Caco-2 (cell line): ENCODE data around the gene TELO2. TPM values are rescaled to one million over a fixed set of nuclear protein-coding genes. Genes with fewer than 3 reads are reported as not detected.

Experiments used
- BruUV-seq: library from RNA; stranded (reverse); fragments of 400-500 nt; replicated peaks from 2 replicates; lab custom pipeline; 2021; lab: Mats Ljungman, UMichigan
- CTCF ChIA-PET: fragments of 300-600 bp; sonication (Branson Sonifier 250); formaldehyde crosslinking; loops from one replicate; lab custom pipeline; 2022; ENCODE audit warnings: antibody characterized with exemption; lab: Charles Lee
- POLR2A ChIA-PET: fragments of 300-600 bp; sonication (Branson Sonifier 250); formaldehyde crosslinking; loops from one replicate; lab custom pipeline; 2022; ENCODE audit warnings: antibody characterized with exemption; lab: Charles Lee
- DNase-seq, 2 experiments: peaks; one replicate each; pipeline versions ENCODE4 v3.0.0 to v3.0.0-alpha.2; 2020 to 2022
- H3K27me3 ChIP-seq: replicated peaks from 2 replicates; pipeline ENCODE4 v1.6.0; 2011; ENCODE audit warnings: low read length; ENCODE audit not compliant: control insufficient read depth, insufficient read depth
- H3K36me3 ChIP-seq: 2 replicates; pipeline ENCODE4 v1.5.1; 2011; ENCODE audit warnings: low read length; ENCODE audit not compliant: control insufficient read depth, insufficient read depth
- H3K4me1 ChIP-seq: fragments of 250-450 bp; sonication (Bioruptor Pico); 2 replicates; pipeline ENCODE4 v1.5.1; 2020; ENCODE audit warnings: mild to moderate bottlenecking
- H3K4me3 ChIP-seq: 2 replicates; pipeline ENCODE4 v1.5.1; 2011; ENCODE audit warnings: low read depth, mild to moderate bottlenecking, control low read depth, low read length
- H3K9me3 ChIP-seq: fragments of 250-450 bp; sonication (Bioruptor Pico); 2 replicates; pipeline ENCODE4 v1.5.1; 2020; ENCODE audit warnings: mild to moderate bottlenecking, moderate library complexity
- H3K27ac Mint-ChIP-seq: one replicate; pipeline ENCODE4 v1.8.0; 2022; ENCODE audit warnings: mixed read lengths; ENCODE audit not compliant: unreplicated experiment
- H3K27me3 Mint-ChIP-seq: one replicate; pipeline ENCODE4 v1.8.0; 2022; ENCODE audit warnings: mixed read lengths; ENCODE audit not compliant: insufficient read depth, unreplicated experiment
- H3K36me3 Mint-ChIP-seq: one replicate; pipeline ENCODE4 v1.8.0; 2022; ENCODE audit warnings: mild to moderate bottlenecking, mixed read lengths; ENCODE audit not compliant: insufficient read depth, unreplicated experiment
- H3K4me1 Mint-ChIP-seq: one replicate; pipeline ENCODE4 v1.8.0; 2022; ENCODE audit warnings: low read depth, mixed read lengths; ENCODE audit not compliant: unreplicated experiment
- H3K4me3 Mint-ChIP-seq: one replicate; pipeline ENCODE4 v1.8.0; 2022; ENCODE audit warnings: mild to moderate bottlenecking, moderate library complexity, mixed read lengths; ENCODE audit not compliant: unreplicated experiment
- H3K9me3 Mint-ChIP-seq: one replicate; pipeline ENCODE4 v1.8.0; 2022; ENCODE audit warnings: mixed read lengths; ENCODE audit not compliant: unreplicated experiment
- intact Hi-C: fragments of 100-400 bp; cut with micrococcal nuclease; formaldehyde crosslinking; loops from one replicate; pipeline ENCODE4 v1.10.0; 2022; ENCODE audit not compliant: unreplicated experiment
- total RNA-seq: library from RNA; stranded (reverse); gene quantifications from 2 replicates; pipeline ENCODE4 v1.2.3, GENCODE V29; 2022
- TF ChIP-seq, protein P1 (sequence below), 2 experiments: fragments of 200-600 bp in 1 of 2; IDR thresholded peaks; 1 replicate in 1 of 2; 2 replicates in 1 of 2; pipeline versions ENCODE4 v1.5.1 to v1.8.0; 2011 to 2022; ENCODE audit warnings: antibody characterized with exemption in 1 of 2, control low read depth in 1 of 2, inconsistent platforms in 1 of 2, low read depth in 1 of 2, low read length in 1 of 2, mild to moderate bottlenecking in 1 of 2, moderate library complexity in 1 of 2; ENCODE audit not compliant: insufficient read depth in 1 of 2, severe bottlenecking in 1 of 2, unreplicated experiment in 1 of 2

The TELO2 gene
- total RNA-seq, 1 experiment from 2014 or later: 55.7 TPM

DNA sequence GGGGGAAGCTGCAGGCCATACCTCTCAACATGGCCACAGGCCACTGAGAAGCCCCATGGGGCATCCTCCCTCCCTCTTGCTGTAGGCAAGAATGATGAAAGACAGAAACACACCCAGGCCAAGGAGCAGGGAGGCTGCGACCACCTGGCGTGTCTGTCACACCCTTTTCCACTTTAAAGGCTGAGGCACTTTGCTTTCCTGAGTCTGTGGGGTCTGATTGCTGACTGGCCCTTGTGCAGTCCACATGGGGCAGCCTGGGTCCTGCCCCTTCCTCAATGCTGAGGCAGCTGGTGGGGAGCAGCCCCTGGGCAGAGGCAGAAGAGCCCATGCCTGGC is 49.0 kb downstream of the TELO2 start:
- H3K27me3 Mint-ChIP-seq: no peaks in the 10 kb centered on the region
- no peak for DNase-seq
- no peaks in the 10 kb centered on the region for H3K36me3 Mint-ChIP-seq
- Histone ChIP-seq H3K27me3 (no peaks in the 10 kb centered on the region), H3K36me3 (no peaks in the 10 kb centered on the region), H3K4me1 (no peaks in the 10 kb centered on the region), H3K4me3 (no peak overlapping the region), H3K9me3 (no peaks in the 10 kb centered on the region)
- H3K4me3 Mint-ChIP-seq: no peak overlapping the region
- no peak overlapping the region for H3K27ac Mint-ChIP-seq
- no peaks in the 10 kb centered on the region for H3K9me3 Mint-ChIP-seq
- intact Hi-C loops: no loop called here
- TF ChIP-seq, protein P1, sequence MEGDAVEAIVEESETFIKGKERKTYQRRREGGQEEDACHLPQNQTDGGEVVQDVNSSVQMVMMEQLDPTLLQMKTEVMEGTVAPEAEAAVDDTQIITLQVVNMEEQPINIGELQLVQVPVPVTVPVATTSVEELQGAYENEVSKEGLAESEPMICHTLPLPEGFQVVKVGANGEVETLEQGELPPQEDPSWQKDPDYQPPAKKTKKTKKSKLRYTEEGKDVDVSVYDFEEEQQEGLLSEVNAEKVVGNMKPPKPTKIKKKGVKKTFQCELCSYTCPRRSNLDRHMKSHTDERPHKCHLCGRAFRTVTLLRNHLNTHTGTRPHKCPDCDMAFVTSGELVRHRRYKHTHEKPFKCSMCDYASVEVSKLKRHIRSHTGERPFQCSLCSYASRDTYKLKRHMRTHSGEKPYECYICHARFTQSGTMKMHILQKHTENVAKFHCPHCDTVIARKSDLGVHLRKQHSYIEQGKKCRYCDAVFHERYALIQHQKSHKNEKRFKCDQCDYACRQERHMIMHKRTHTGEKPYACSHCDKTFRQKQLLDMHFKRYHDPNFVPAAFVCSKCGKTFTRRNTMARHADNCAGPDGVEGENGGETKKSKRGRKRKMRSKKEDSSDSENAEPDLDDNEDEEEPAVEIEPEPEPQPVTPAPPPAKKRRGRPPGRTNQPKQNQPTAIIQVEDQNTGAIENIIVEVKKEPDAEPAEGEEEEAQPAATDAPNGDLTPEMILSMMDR (IDR thresholded peaks at IDR 0.05; ENCODE audit: insufficient read depth in 1 of 2, low read depth in 1 of 2, low read length in 1 of 2, severe bottlenecking in 1 of 2, unreplicated experiment in 1 of 2): no peak
- ChIA-PET CTCF (no interaction called here), POLR2A (no interaction called here)
- H3K4me1 Mint-ChIP-seq: no peaks in the 10 kb centered on the region
- BruUV-seq: no TSS peak

DNA sequence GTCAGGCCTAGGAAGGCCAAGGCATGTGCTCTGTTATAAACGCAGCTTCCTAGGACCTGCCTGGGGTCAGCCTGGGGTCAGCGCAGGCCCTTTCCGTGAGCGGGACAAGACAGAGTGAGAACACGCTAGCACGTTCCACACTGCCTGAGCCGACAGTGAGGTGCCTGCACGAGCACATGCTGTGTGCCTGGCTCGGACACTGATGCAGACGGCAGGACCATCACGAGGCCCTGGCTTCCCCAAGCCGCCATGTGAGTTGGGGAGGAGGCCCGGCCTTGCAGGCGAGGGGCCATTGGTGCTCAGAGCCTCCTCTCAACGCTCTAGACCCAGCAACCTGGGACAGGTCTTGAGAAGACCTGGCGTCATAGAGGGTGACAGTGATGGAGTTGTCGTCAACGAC is 49.4 kb downstream of the TELO2 start:
- no peaks in the 10 kb centered on the region for H3K9me3 Mint-ChIP-seq
- H3K27ac Mint-ChIP-seq: no peak overlapping the region
- Histone ChIP-seq H3K4me3 (no peak overlapping the region), H3K27me3 (no peaks in the 10 kb centered on the region), H3K9me3 (no peaks in the 10 kb centered on the region), H3K4me1 (no peaks in the 10 kb centered on the region), H3K36me3 (no peaks in the 10 kb centered on the region)
- no peak overlapping the region for H3K4me3 Mint-ChIP-seq
- CTCF ChIA-PET: no interaction called here
- H3K4me1 Mint-ChIP-seq: no peaks in the 10 kb centered on the region
- no peak for DNase-seq
- BruUV-seq: no TSS peak
- intact Hi-C loops: no loop called here
- POLR2A ChIA-PET: no interaction called here
- H3K36me3 Mint-ChIP-seq: no peaks in the 10 kb centered on the region
- no peaks in the 10 kb centered on the region for H3K27me3 Mint-ChIP-seq
- TF ChIP-seq, protein P1 (IDR thresholded peaks at IDR 0.05; ENCODE audit: insufficient read depth in 1 of 2, low read depth in 1 of 2, low read length in 1 of 2, severe bottlenecking in 1 of 2, unreplicated experiment in 1 of 2): no peak

GRCh38 chr16:1543085-1543896 is 50.1 kb downstream of the TELO2 start:
- ChIA-PET POLR2A (interaction anchor here (0.6 kb wide), 1 partner anchor 163 kb away, joined by 3 read pairs; no protein-coding TSS in a partner anchor), CTCF (no interaction called here)
- no peaks in the 10 kb centered on the region for H3K36me3 ChIP-seq
- H3K4me3 ChIP-seq: no peak overlapping the region
- Mint-ChIP-seq H3K27ac (no peak overlapping the region), H3K4me1 (no peaks in the 10 kb centered on the region), H3K27me3 (no peaks in the 10 kb centered on the region), H3K4me3 (no peak overlapping the region), H3K9me3 (no peaks in the 10 kb centered on the region), H3K36me3 (no peaks in the 10 kb centered on the region)
- no TSS peak for BruUV-seq
- intact Hi-C loops: no loop called here
- no peaks in the 10 kb centered on the region for H3K4me1 ChIP-seq
- H3K27me3 ChIP-seq: no peaks in the 10 kb centered on the region
- H3K9me3 ChIP-seq: no peaks in the 10 kb centered on the region
- TF ChIP-seq, protein P1 (IDR thresholded peaks at IDR 0.05; ENCODE audit: insufficient read depth in 1 of 2, low read depth in 1 of 2, low read length in 1 of 2, severe bottlenecking in 1 of 2, unreplicated experiment in 1 of 2): peak in 1 of 2 experiments; percentile 12
- peak in 1 of 2 experiments; percentile 43 for DNase-seq
